Measurements from ENCODE around the gene PTPRN2. TPM values are rescaled to one million over a fixed set of nuclear protein-coding genes. Genes with fewer than 3 reads are reported as not detected.
"Not testable (repeated sequence)": the region's sequence is repeated elsewhere in the genome, so short reads cannot be mapped to it uniquely, and the experiment has no call there.

Gene PTPRN2
- total RNA-seq, 1 donor from 2014 or later = 1.2 TPM

DNA sequence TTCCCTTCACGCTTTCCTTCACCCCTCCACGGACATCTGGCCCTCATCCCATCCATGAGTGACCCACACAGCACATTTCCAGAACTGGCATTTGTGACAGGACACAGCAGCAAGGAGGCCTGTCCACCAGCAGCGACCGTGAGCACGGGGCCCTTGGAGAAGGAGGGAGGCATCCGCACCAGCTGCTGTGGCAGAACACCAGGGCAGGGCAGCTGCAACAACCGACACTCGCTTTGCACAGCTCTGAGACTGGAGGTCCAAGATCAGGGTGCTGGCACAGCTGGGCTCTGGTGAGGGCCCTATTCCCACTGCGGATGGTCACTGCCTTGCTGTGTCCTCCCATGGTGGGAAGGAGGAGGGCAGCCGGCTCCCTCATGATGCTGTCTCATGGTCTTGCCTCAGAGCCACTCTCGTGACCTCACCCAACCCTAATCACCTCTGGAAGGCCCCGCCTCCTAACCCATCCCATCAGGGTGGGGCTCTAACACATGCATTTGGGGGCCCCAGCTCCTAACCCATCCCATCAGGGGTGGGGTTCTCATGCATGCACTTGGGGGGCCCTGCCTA, 36.7 kb downstream of the PTPRN2 start:
- DNase-seq (ENCODE audit: low read depth) = no peak

- DNase-seq (ENCODE audit: low read depth) = no peak
These were observed 37.3 kb downstream of the PTPRN2 start for GRCh38 chr7:158550394-158550700.

- DNase-seq (ENCODE audit: low read depth) = no peak
These were observed 37.8 kb downstream of the PTPRN2 start for GRCh38 chr7:158549616-158550393.

DNA sequence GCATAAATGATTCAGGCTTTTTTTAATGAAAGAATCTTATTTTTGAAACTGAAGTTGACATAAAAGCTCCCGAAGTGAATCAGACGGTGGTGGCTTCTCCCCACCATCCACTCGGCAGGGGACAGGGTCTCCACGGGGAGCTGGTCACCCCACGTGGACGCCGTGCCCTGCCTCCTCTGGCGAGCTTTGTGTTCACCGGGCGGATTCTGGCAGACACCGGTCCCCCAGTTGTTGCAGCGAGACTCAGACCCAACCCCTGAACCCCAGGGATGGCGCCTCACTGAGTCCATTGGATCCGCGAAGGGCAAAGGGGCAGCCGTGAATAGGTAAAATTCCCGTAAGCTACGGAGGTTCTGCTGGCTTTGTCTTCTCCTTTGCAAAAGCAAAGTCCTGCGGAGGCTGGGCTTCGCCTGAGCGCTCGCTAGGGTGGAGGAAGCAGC, 38.4 kb downstream of the PTPRN2 start:
- no peak for DNase-seq (ENCODE audit: low read depth)

GRCh38 chr7:158548726-158549125, 38.9 kb downstream of the PTPRN2 start:
- no peak for DNase-seq (ENCODE audit: low read depth)

DNA sequence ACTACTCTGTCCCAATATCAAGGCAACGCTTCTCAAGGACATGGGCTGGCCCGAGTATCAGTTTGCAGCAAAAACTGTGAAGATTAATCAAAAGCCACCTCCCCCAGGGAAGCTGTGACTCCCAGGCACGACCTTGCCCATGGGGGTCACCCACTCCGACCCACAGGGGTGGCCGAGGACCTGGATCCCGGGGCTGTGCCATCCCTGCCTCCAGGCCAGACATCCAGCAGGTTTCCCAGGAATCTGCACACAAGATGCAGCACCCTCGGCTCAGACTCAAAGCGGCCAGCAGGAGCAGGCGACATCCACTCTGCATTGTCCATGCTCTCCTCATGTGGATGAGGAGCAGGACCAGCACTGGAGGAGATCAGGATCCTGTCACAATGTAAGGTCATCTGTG, 39.8 kb downstream of the PTPRN2 start:
- DNase-seq (ENCODE audit: low read depth) = no peak

DNA sequence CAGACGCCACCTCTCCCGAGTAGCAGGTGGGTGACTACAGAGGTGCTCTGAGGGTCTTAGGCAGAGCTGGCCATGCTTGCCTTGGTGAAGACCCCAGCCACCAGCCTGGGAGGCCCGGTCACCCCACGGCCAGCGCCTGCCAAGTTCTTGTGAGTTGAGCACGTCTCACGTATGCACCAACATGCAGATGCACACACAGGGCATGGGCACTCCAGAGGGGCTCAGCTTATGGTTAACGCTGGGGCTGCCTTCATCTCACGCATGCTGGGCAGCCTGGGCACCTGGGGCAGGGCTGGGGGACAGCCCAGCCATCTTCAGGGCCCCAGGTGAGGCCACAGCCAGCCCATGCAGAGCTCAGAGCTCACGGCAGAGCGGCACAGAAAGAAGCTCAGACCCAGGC, 41.0 kb downstream of the PTPRN2 start:
- no peak for DNase-seq (ENCODE audit: low read depth)

DNA sequence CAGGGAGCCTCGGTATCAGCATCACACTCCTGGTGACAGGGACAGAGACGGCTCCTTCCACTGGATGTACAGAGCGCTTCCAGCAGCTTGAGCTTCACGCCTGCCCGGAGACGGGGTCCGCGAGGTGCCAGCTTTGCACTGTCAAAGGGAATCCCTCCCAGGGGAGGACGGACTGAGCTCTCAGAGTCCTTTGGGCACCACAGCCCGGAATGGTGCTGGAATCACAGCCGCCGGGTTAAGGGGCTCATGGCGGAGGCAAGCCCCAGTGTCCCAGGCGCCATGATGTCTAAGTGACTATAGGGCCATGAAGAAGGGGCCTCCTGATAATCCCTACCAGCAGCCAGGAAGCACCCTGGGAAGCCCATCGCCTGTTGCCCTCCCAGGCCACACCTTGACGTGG, 41.4 kb downstream of the PTPRN2 start:
- DNase-seq (ENCODE audit: low read depth) = no peak

DNA sequence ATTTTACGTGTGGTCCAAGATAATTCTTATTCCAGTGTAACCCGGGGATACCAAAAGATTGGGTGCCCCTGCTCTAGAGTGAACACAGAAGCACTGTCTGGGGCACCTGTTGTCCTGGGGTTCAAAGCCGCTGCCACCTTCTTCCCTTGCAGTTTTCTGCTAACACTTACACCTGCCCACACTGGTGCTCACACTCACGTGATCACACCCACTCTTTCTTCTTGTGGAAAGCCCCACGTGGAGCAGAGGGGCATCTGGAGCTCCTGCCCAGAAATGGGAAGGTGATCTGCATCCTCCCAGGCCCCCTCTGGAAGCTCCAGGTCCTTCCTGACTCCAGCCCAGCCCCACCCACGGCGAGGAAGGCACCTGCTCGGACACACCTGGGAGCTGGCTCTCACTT, 42.9 kb downstream of the PTPRN2 start:
- DNase-seq (ENCODE audit: low read depth) = no peak

- DNase-seq (ENCODE audit: low read depth) = no peak
These were observed 43.8 kb downstream of the PTPRN2 start for GRCh38 chr7:158543840-158544239.

DNA sequence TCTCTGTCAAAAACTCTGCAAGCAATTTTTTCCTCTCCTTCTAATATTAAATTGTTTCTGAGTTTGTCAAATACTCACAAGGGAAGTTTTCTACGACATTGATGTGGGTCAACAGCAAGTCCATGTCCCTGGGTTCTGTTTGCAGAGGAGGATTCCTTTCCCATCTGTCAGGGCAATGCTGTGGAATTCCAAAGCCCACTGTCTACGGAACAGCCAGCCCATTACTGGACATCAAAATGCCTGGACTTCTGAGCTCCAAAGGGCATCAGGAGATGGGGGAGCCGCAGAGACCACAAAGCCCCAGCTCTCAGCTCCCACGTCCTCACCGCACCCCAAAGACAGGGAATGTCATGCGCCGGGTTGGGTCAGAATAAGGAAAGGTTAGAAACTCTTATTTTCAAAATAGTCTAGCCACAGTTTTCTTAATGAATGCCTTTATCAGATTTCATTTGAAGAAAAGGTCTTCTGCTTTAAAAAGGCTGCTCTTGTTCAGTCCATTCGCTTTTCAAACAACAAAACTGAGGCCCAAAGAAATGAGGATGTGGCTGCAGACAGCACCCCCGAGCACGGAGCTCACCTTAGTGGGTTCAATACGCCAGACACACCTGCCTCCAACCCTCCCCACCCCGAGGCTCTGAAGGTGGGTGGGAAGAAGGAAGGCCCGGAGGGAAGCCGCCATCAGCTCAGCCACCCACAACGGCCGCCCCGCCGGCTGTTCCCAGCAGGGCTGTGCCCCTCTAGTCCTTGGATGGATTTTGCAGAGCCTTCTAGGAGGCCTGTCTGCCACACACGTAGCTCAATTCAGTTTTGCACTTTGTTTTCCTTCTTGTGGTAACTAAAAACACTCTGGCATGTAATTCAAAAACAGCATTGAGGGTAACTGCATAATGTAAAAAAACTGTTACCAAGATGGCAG, 44.7 kb downstream of the PTPRN2 start:
- DNase-seq (ENCODE audit: low read depth) = no peak

DNA sequence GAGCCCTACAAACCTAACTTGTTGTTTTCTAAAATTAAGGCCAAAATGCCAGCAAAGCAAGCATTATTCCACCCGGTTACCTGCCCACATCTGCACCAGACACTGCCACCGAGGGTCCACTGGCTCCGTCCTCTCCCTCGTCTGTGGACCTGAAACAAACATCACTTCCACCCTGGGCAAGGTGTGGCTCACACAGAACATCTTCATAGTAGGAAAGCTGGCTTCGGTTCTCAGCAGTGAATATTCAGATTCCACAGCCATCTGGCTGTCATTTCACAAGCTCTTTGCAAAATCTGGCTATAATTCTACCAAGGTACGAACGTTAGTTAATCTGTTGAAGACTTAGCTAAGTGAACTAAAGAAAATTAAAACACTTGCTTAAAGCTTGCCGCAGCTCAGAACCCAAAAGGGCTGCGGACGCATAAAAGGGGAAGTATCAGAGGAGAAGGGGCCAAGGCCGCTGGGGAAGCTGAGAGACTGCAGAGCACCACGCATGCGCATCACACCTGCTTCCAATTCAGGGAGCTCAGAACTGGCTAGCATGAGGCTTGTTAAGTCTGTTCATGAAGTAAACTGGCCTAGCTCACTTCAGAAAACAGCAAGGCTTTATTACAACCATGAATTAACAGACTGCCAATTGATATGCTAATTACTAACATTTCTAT, 46.1 kb downstream of the PTPRN2 start:
- no peak for DNase-seq (ENCODE audit: low read depth)

GRCh38 chr7:158539711-158540146, 47.9 kb downstream of the PTPRN2 start:
- no peak for DNase-seq (ENCODE audit: low read depth)

DNA sequence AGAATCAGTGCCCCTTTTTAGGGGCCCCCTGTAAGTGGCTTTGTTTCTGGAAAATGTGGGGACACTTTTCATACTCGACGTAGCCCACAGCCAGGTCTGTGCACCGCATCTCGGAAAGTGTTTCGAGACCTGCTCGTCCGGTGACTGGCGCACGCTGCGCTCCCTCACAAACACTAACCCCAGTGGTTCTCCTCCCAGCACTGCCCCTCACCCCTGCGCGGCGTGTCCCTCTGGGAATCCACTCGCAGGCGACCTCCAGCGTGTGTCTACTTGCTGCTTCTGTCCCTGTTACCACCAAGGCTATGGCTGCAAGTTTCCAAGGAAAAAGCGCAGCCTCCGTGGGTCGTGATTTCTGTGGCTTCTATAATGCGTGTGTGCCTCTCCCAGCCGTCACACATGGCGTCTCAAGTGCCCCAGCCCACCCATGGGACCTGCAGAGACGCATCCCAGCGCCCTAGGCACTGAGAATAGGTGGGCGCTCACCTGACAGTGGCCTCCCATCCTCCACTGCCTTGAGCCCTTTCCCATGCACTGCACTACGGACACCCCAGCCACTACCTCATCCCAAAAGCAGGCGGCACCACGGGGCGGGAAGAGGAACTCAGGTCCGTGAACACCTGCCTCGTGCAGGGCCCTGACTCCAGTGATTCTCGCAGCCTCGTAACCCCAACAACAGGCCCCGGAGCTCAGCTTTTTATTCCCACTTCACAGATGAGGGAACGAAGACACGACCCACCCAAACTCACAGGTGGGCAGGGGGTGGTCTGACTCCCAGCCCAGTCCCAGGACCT, 49.3 kb downstream of the PTPRN2 start:
- DNase-seq (ENCODE audit: low read depth) = no peak

DNA sequence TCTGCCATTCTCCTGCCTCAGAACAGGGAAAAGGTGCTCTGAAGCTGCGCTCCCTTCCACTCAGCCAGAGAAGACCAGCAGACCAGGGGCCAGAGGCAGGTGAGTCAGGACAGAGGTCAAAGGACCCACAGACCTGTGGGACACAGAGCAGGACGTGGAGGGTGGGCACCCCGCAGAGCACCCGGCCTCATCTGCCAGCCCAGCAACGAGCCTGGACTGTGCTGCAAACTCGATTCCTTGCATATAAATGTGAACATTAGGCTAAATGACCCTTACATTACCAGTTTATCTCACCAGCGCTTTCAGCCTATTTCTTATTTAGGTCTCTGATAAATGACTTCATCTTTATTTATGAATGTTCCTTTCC, 50.1 kb downstream of the PTPRN2 start:
- DNase-seq (ENCODE audit: low read depth) = no peak

- no peak for DNase-seq (ENCODE audit: low read depth)
These were observed 50.6 kb downstream of the PTPRN2 start for GRCh38 chr7:158536871-158537515.

DNA sequence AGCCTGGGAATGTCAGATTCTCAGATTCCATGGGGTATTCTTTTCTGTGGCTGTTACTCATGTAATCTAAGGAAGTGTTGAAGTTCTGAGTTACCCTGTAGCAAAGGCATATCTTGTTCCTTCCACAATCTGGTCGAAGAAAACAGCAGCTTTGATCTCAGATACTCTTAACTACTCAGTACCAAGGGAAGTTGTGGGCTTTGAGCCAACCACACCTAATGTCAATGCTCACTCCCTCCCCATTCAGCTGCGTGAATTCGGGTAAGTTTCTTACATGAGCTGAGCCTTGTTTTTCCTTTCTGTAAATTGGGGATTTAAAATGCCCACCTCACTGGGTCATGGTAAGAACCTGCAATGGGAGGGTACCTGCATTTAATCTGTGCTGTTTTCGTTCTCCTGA, 52.5 kb downstream of the PTPRN2 start:
- DNase-seq (ENCODE audit: low read depth) = no peak

GRCh38 chr7:158534598-158534997, 53.0 kb downstream of the PTPRN2 start:
- no peak for DNase-seq (ENCODE audit: low read depth)

DNA sequence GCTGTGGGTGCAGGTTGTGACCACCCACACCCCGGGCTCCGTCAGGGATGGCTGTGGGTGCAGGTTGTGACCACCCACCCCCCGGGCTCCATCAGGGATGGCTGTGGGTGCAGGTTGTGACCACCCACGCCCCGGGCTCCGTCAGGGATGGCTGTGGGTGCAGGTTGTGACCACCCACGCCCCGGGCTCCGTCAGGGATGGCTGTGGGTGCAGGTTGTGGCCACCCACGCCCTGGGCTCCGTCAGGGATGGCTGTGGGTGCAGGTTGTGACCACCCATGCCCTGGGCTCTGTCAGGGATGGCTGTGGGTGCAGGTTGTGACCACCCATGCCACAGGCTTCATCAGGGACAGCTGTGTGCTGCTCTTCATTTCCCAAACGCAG, 53.5 kb downstream of the PTPRN2 start:
- not testable (repeated sequence) for DNase-seq (ENCODE audit: low read depth)

DNA sequence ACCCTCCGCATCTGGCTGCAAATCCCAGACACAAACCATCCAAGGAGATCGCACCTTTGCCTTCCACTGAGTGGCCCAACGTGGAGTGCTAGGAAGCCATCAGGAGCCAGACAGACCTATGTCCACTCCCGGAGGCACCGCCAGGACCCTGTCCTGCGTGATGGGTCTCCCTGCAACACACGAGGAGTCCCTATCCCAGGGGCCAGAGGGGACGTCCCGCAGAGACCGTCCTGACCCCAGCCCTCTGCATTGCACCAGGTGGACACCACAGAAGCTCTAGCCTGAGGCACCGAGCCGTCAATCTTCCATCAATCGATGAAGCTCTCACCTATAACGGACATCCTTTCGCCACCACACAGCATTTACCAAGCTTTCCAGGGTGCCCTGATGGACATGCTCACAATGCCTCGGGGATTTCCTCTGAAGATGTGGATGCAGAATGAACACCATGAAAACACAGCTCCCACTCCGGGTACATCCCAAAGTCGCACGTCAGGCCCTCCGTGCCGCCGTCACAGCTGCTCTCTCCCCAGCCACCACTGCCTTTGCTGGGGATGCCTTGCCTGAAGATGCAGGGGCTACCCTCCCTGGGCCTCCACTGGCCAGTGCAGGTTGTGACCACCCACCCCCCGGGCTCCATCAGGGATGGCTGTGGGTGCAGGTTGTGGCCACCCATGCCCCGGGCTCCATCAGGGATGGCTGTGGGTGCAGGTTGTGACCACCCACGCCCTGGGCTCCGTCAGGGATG, 54.1 kb downstream of the PTPRN2 start:
- DNase-seq (ENCODE audit: low read depth) = no peak
